OCI-LY3 (cell line): Measurements from ENCODE around the gene KLHL36.

Experiments
- EZH2phosphoT487 ChIP-seq: fragments of 200-600 bp; shearing (Covaris generic); IDR thresholded peaks from 2 replicates; pipeline ENCODE4 v1.6.1; 2018; ENCODE audit warnings: antibody characterized with exemption, mixed run types, low read depth
- TF ChIP-seq, protein P1 (sequence below): fragments of 200-600, 300-600 bp; sonication (generic); IDR thresholded peaks from 2 replicates; pipeline ENCODE4 v1.5.1; 2014; ENCODE audit warnings: antibody characterized with exemption, low read length, low read depth

DNA sequence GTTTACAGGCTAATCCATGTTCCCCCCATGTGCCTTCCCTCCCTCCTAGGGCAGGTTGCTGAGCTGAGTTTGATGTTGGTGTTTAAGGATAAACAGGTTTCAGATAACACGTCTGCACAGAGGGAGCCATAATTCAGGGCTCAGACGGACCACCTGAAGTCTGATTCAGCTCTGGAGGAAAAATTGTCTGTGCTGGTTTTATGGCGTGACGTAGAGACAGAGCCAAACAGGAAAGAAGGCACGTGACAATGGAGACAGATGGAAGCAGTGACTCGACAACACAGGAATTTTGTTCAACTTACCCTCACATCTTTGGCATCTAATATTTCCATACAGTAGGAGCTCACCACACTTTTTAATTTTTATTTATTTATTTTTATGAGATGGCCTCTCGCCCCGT lies 40.8 kb downstream of the KLHL36 start:
- TF ChIP-seq, protein P1, sequence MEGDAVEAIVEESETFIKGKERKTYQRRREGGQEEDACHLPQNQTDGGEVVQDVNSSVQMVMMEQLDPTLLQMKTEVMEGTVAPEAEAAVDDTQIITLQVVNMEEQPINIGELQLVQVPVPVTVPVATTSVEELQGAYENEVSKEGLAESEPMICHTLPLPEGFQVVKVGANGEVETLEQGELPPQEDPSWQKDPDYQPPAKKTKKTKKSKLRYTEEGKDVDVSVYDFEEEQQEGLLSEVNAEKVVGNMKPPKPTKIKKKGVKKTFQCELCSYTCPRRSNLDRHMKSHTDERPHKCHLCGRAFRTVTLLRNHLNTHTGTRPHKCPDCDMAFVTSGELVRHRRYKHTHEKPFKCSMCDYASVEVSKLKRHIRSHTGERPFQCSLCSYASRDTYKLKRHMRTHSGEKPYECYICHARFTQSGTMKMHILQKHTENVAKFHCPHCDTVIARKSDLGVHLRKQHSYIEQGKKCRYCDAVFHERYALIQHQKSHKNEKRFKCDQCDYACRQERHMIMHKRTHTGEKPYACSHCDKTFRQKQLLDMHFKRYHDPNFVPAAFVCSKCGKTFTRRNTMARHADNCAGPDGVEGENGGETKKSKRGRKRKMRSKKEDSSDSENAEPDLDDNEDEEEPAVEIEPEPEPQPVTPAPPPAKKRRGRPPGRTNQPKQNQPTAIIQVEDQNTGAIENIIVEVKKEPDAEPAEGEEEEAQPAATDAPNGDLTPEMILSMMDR = no peak
- no peak for TF ChIP-seq EZH2phosphoT487
